Kidney epithelial cell (primary cell): ENCODE measurements around the gene FAM117B. TPM values are rescaled to one million over a fixed set of nuclear protein-coding genes. Genes with fewer than 3 reads are reported as not detected.

Experiments used
- DNase-seq: peaks from one replicate; pipeline ENCODE4 v3.0.0-alpha.2; 2010; ENCODE audit warnings: low read depth
- H3K27me3 ChIP-seq: 2 replicates; pipeline ENCODE4 v1.6.0; 2011; ENCODE audit warnings: low read length; ENCODE audit not compliant: control insufficient read depth, insufficient read depth
- H3K36me3 ChIP-seq: 2 replicates; pipeline ENCODE4 v1.5.1; 2011; ENCODE audit warnings: low read length; ENCODE audit not compliant: control insufficient read depth, insufficient read depth
- H3K4me3 ChIP-seq: 2 replicates; pipeline ENCODE4 v1.5.1; 2011; ENCODE audit warnings: low read depth, mild to moderate bottlenecking, control low read depth, low read length
- total RNA-seq: library from RNA; depleted of rRNA; stranded (reverse); fragments of >200 nt; gene quantifications from 2 replicates; pipeline ENCODE4 v1.2.3, GENCODE V29; 2015
- TF ChIP-seq, protein P1 (sequence below): IDR thresholded peaks from 2 replicates; pipeline ENCODE4 v1.5.1; 2011; ENCODE audit warnings: mild to moderate bottlenecking, moderate library complexity, low read length, control low read depth, inconsistent platforms; ENCODE audit not compliant: insufficient read depth, poor library complexity, severe bottlenecking

The FAM117B gene
- total RNA-seq, 1 donor from 2014 or later = 6.7 TPM

DNA sequence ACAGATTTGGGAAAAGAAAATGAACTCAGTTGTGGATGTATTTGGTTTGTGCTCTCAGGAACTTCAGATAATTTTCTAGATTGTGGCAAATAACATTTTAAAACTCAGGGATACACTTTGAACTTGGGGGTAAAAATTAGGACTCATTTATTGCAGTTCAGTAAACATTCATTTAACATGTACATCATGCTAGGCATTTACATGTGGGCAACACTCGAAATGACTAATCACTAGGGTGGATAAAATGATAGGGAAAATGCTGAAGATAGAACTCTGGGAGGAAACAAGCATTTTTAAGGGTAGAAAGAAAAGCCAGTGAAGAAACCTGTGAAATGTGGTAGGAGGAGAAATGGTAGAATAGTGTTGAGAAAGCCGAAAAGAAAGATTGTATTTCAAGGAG lies 7.8 kb downstream of the FAM117B start:
- Histone ChIP-seq H3K4me3 (no peak overlapping the region), H3K27me3 (no peaks in the 10 kb centered on the region), H3K36me3 (no peaks in the 10 kb centered on the region)
- no peak for DNase-seq
- TF ChIP-seq, protein P1, sequence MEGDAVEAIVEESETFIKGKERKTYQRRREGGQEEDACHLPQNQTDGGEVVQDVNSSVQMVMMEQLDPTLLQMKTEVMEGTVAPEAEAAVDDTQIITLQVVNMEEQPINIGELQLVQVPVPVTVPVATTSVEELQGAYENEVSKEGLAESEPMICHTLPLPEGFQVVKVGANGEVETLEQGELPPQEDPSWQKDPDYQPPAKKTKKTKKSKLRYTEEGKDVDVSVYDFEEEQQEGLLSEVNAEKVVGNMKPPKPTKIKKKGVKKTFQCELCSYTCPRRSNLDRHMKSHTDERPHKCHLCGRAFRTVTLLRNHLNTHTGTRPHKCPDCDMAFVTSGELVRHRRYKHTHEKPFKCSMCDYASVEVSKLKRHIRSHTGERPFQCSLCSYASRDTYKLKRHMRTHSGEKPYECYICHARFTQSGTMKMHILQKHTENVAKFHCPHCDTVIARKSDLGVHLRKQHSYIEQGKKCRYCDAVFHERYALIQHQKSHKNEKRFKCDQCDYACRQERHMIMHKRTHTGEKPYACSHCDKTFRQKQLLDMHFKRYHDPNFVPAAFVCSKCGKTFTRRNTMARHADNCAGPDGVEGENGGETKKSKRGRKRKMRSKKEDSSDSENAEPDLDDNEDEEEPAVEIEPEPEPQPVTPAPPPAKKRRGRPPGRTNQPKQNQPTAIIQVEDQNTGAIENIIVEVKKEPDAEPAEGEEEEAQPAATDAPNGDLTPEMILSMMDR = no peak

GRCh38 chr2:202643012-202643858 lies 8.5 kb downstream of the FAM117B start:
- no peak for DNase-seq
- no peaks in the 10 kb centered on the region for H3K36me3 ChIP-seq
- no peak overlapping the region for H3K4me3 ChIP-seq
- no peaks in the 10 kb centered on the region for H3K27me3 ChIP-seq
- TF ChIP-seq, protein P1 = no peak

DNA sequence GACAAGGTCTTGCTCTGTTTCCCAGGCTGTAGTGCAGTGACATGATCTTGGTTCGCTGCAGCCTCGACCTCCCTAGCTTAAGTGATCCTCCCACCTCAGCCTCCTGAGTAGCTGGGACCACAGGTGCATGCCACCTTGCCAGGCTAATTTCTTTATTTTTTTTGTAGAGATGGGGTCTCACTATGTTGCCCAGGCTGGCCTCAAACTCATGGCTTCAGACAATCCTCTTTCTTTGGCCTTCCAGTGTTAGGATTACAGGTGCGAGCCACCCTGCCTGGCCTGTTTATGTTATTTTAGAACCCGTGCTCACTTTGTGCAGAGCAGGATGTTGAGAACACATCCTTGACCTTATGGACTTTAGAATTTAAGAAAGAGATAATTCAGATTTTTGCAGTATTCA lies 17.4 kb downstream of the FAM117B start:
- DNase-seq = no peak
- TF ChIP-seq, protein P1 = no peak
- Histone ChIP-seq H3K4me3 (no peak overlapping the region), H3K36me3 (no peaks in the 10 kb centered on the region), H3K27me3 (no peaks in the 10 kb centered on the region)

DNA sequence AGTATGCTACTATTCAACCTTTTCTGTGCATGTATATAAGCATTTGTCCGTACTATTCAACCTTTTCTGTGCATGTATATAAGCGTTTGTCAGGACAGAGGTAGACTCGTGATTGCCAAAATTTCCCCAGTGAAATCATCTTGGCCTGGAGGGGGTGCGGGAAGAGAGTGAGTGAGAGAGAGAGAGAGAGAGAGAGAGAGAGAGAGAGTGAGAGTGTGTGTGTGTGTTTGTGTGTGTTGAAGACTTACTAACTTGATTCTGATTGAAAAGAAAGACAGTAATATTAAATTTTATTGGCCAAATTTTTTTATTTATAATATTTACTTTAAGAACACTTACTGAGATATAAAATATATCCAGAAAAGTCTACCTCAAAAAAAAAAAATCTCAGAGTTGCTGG lies 19.1 kb downstream of the FAM117B start:
- Histone ChIP-seq H3K4me3 (no peak overlapping the region), H3K36me3 (no peaks in the 10 kb centered on the region), H3K27me3 (no peaks in the 10 kb centered on the region)
- TF ChIP-seq, protein P1 = no peak
- DNase-seq = no peak

- no peak for DNase-seq
- TF ChIP-seq, protein P1 = no peak
- Histone ChIP-seq H3K4me3 (no peak overlapping the region), H3K36me3 (no peaks in the 10 kb centered on the region), H3K27me3 (no peaks in the 10 kb centered on the region)
These were observed 23.1 kb downstream of the FAM117B start for GRCh38 chr2:202657876-202658275.

DNA sequence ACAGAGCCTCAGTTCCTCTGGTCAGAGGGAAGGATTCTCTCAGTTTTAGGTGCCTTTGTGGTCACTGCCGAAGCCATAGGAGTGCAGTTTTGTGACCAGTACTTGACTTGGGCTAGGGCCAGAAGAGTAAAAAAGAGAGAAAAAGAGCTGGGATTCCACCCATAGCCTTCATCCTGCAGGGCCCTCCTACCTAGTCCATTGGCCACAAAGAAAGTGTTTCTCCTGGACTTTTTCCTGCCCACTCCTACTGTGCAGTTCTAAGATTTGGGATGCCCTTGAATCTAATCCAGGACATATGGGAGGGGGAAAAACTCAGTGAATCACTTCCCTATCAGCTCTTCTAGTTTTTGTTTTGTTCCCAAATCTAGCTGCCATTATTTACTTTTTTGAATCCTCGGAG lies 26.0 kb downstream of the FAM117B start:
- TF ChIP-seq, protein P1 = no peak
- Histone ChIP-seq H3K36me3 (no peaks in the 10 kb centered on the region), H3K4me3 (no peak overlapping the region), H3K27me3 (no peaks in the 10 kb centered on the region)
- DNase-seq = no peak
